SK-N-SH (cell line): ENCODE data around the gene FRZB. TPM values are rescaled to one million over a fixed set of nuclear protein-coding genes. Genes with fewer than 3 reads are reported as not detected.
A peak's percentile ranks its signal among the peaks of the same experiment; 100 is the strongest.

Source experiments
- CTCF ChIA-PET: fragments of 300-600, 350-600 bp; formaldehyde crosslinking; extraction: SDS; loops from one replicate; lab custom pipeline; 2021; lab: Yijun Ruan, JAX
- POLR2A ChIA-PET: fragments of 350-600 bp; sonication (Branson Sonifier 250); formaldehyde crosslinking; extraction: SDS; loops from one replicate; lab custom pipeline; 2020; ENCODE audit warnings: antibody characterized with exemption, inconsistent platforms; lab: Yijun Ruan, JAX
- DNase-seq: peaks from one replicate; pipeline ENCODE4 v3.0.0; 2012
- H2AFZ ChIP-seq: fragments of 200-600 bp; sonication (generic); 2 replicates; pipeline ENCODE4 v1.8.1; 2016; ENCODE audit warnings: antibody characterized with exemption, mild to moderate bottlenecking, low read depth
- H3F3A ChIP-seq: fragments of 200-600 bp; sonication (generic); replicated peaks from 2 replicates; pipeline ENCODE3; 2016; ENCODE audit warnings: antibody characterized with exemption, mild to moderate bottlenecking; ENCODE audit not compliant: insufficient read depth
- H3K27ac ChIP-seq, 2 experiments: fragments of 200-500 bp in 1 of 2; fragments of 200-600 bp in 1 of 2; sonication (Bioruptor generic) in 1 of 2; sonication (generic), shearing (Covaris generic) in 1 of 2; 2 replicates each; pipeline versions ENCODE4 v1.5.1 to v1.6.1; 2014 to 2016; ENCODE audit warnings: low read depth in 2 of 2, inconsistent platforms in 1 of 2, low read length in 1 of 2, mild to moderate bottlenecking in 1 of 2, mixed read lengths in 1 of 2
- H3K27me3 ChIP-seq: fragments of 200-600 bp; sonication (generic), shearing (Covaris generic); 2 replicates; pipeline ENCODE4 v1.6.1; 2016; ENCODE audit warnings: mixed run types; ENCODE audit not compliant: insufficient read depth
- H3K36me3 ChIP-seq, 2 experiments: fragments of 200-500 bp in 1 of 2; fragments of 200-600 bp in 1 of 2; sonication (Bioruptor generic) in 1 of 2; sonication (generic) in 1 of 2; replicated peaks in 1 of 2; 2 replicates each; pipeline versions ENCODE3 to v1.5.1; 2014 to 2016; ENCODE audit warnings: low read length in 1 of 2, mild to moderate bottlenecking in 1 of 2; ENCODE audit not compliant: insufficient read depth in 2 of 2, control insufficient read depth in 1 of 2
- H3K4me1 ChIP-seq, 2 experiments: fragments of 200-500 bp in 1 of 2; fragments of 200-600 bp in 1 of 2; sonication (Bioruptor generic) in 1 of 2; sonication (generic), shearing (Covaris generic) in 1 of 2; 2 replicates each; pipeline versions ENCODE4 v1.5.1 to v1.6.1; 2014 to 2016; ENCODE audit warnings: low read depth in 1 of 2, low read length in 1 of 2, mixed run types in 1 of 2; ENCODE audit not compliant: insufficient read depth in 2 of 2, control insufficient read depth in 1 of 2
- H3K4me2 ChIP-seq: fragments of 200-600 bp; sonication (generic), shearing (Covaris generic); 2 replicates; pipeline ENCODE4 v1.6.1; 2017; ENCODE audit warnings: mixed run types
- H3K4me3 ChIP-seq, 2 experiments: fragments of 200-500 bp in 1 of 2; fragments of 200-600 bp in 1 of 2; sonication (Bioruptor generic) in 1 of 2; sonication (generic), shearing (Covaris generic) in 1 of 2; 2 replicates each; pipeline versions ENCODE4 v1.5.1 to v1.8.1; 2014 to 2016; ENCODE audit warnings: low read depth in 2 of 2, inconsistent platforms in 1 of 2, low read length in 1 of 2, mild to moderate bottlenecking in 1 of 2, mixed read lengths in 1 of 2, moderate library complexity in 1 of 2
- H3K79me2 ChIP-seq: fragments of 200-600 bp; sonication (generic); 2 replicates; pipeline ENCODE4 v1.8.1; 2017; ENCODE audit warnings: mild to moderate bottlenecking; ENCODE audit not compliant: insufficient read depth
- H3K9ac ChIP-seq: fragments of 200-600 bp; sonication (generic); 2 replicates; pipeline ENCODE4 v1.6.1; 2017; ENCODE audit warnings: mixed run types
- H3K9me2 ChIP-seq: fragments of 200-600 bp; sonication (generic); 2 replicates; pipeline ENCODE4 v1.6.1; 2017; ENCODE audit warnings: mixed run types
- H3K9me3 ChIP-seq: fragments of 200-600 bp; sonication (generic); 2 replicates; pipeline ENCODE4 v1.6.1; 2017; ENCODE audit warnings: mixed run types, mild to moderate bottlenecking, moderate library complexity
- H4K20me1 ChIP-seq: fragments of 200-600 bp; sonication (generic); 2 replicates; pipeline ENCODE4 v1.6.1; 2017; ENCODE audit warnings: mild to moderate bottlenecking, mixed run types; ENCODE audit not compliant: insufficient read depth
- CHD2 ChIP-seq: fragments of 150-350 bp; IDR thresholded peaks from 2 replicates; pipeline ENCODE4 v1.6.1; 2018; ENCODE audit warnings: low read length; ENCODE audit not compliant: partially characterized antibody
- EP300 ChIP-seq, 2 experiments: IDR thresholded peaks; 2 replicates each; pipeline versions ENCODE4 v1.4.0 to v1.6.1; 2012; ENCODE audit warnings: borderline replicate concordance in 1 of 2, low read depth in 1 of 2, low read length in 1 of 2
- FOXJ3 ChIP-seq: sonication (generic); formaldehyde crosslinking; IDR thresholded peaks from 2 replicates; pipeline ENCODE4 v1.5.1; 2020; ENCODE audit warnings: mild to moderate bottlenecking, missing genetic modification reagents
- FOXM1 ChIP-seq: IDR thresholded peaks from 2 replicates; pipeline ENCODE4 v1.4.0; 2012; ENCODE audit warnings: low read depth, mild to moderate bottlenecking
- MEF2A ChIP-seq: IDR thresholded peaks from 2 replicates; pipeline ENCODE4 v1.4.0; 2012; ENCODE audit warnings: low read depth, borderline replicate concordance
- NRF1 ChIP-seq: IDR thresholded peaks from 2 replicates; pipeline ENCODE4 v1.6.1; 2012; ENCODE audit warnings: low read depth, mild to moderate bottlenecking, low read length
- RCOR1 ChIP-seq: fragments of 150-350 bp; IDR thresholded peaks from 2 replicates; pipeline ENCODE4 v1.6.1; 2017; ENCODE audit warnings: antibody characterized with exemption, low read length
- SMC3 ChIP-seq: IDR thresholded peaks from 2 replicates; pipeline ENCODE4 v1.6.1; 2012; ENCODE audit warnings: low read depth, low read length, improper control_type of control experiment
- WGBS: methylation state at CpG from one replicate; pipeline ENCODE4 v1.1.6; 2017; ENCODE audit warnings: low lambda C conversion rate; 5-methylcytosine and 5-hydroxymethylcytosine counted together
- polyA plus RNA-seq, 3 experiments: library from polyadenylated mRNA; depleted of rRNA; stranded (reverse); fragments of >200 nt; gene quantifications; 2 replicates each; pipeline ENCODE4 v1.2.3, GENCODE V29; 2012
- TF ChIP-seq, protein P1 (sequence below): IDR thresholded peaks from 2 replicates; pipeline ENCODE4 v1.4.0; 2012; ENCODE audit warnings: low read depth
- TF ChIP-seq, protein P2 (sequence below): fragments of 200-600 bp; sonication (generic); IDR thresholded peaks from 2 replicates; pipeline ENCODE4 v1.6.1; 2017; ENCODE audit warnings: antibody characterized with exemption, mild to moderate bottlenecking, moderate library complexity

Gene FRZB
- polyA plus RNA-seq, 1 of the 3 experiments (the other 2 are of a cell fraction), result 3.5 TPM

DNA sequence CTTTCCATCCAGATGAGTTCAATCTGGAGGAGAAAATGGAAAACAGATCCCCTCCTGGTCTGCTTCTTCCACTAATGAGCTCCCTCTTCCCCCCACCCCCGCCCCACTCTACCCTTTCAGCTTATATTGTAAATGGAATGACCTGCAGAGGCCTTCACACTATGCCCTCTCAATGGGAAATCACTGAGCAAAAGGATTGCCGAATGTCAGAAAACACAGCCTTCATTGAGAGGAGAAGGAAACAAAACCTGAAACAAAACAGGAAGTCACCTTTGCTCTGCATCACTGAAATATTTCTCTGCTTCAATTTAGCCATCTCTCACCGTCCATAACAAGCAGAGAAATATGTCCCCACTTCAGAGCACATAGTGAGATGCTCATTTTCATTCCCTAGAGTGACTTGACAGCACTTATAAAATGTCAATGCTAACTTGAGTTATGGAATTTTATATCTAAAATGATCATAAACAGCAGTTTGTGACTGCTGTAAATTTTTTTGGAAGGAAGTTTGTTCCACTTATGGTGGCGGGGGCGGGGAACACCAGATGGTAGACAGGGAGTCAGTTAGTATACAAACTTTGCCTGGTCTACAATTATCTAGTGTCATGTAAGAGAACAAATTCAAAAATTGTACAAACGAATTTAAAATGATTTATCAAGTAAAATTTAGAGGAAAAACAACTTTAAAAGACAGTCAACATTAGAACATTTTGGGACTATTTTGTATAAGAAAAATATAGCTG lies 1.8 kb upstream of the FRZB start:
- Histone ChIP-seq H4K20me1 (no peaks in the 10 kb centered on the region), H3K27ac (peak overlapping the region in 1 of 2 experiments; percentile 77; a peak in 2 of 4 replicates), H2AFZ (no peak overlapping the region), H3K27me3 (no peaks in the 10 kb centered on the region), H3K4me2 (no peak overlapping the region), H3K9me3 (no peaks in the 10 kb centered on the region), H3K79me2 (no peaks in the 10 kb centered on the region), H3K36me3 (no peaks in the 10 kb centered on the region), H3K9me2 (no peaks in the 10 kb centered on the region), H3K9ac (no peak overlapping the region), H3K4me1 (peaks cover 0 to 35% of the 10 kb centered on the region in 2 experiments; a peak in 3 of 4 replicates), H3F3A (no peaks in the 10 kb centered on the region), H3K4me3 (no peak overlapping the region)
- POLR2A ChIA-PET, result interaction anchor here (1.8 kb wide), 1 partner anchor 74 kb away, joined by 4 read pairs; no protein-coding TSS in a partner anchor
- 75% methylated on average over 6 of the region's 6 CpGs for WGBS
- peak; percentile 75 for DNase-seq
- CTCF ChIA-PET, result interaction anchor here (0.6 to 5.2 kb wide), 7 partner anchors 24 to 112 kb away, joined by 3 to 29 read pairs (median 5); no protein-coding TSS in a partner anchor
- peak in 1 of 2 experiments; percentile 56; a peak in 1 of 4 replicates for TF ChIP-seq EP300 (IDR thresholded peaks at IDR 0.05; ENCODE audit: borderline replicate concordance in 1 of 2, low read depth in 1 of 2, low read length in 1 of 2)
- TF ChIP-seq CHD2, result peak; percentile 22
- no peak for TF ChIP-seq MEF2A

DNA sequence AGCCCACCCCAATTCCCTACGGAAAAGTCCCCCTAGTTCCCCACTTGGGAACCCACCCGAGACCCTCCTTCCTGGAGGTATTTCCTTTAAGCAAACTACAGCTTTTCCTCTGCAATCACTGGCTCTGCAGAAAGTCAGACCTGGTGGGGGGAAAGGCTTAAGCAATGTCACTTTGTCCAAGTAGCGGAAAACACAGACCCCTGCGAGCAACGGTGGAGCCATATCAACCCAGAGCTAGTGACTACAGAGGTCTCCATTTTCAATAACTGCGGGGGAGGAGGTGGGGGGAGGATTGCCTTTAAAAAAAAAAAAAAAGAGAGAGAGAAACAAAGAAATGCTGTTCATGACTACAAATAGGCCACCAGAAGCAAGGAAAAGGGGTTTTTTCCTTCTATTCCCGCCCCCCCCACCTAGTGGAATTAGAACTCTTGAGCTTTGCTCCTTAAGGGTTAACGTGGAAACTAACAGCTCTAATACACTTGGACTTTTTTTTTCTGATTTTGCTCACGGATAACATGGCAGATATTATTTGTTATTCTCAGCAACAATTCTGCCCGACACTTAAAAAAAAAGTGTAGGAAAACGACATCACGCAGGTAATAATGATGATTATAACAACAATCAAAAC lies 1.1 kb upstream of the FRZB start:
- WGBS, result 53% methylated on average over 12 of the region's 12 CpGs
- Histone ChIP-seq H3F3A (no peaks in the 10 kb centered on the region), H2AFZ (peak overlapping the region; percentile 88), H3K27me3 (no peaks in the 10 kb centered on the region), H3K36me3 (no peaks in the 10 kb centered on the region), H3K4me3 (peak overlapping the region; percentile 45 to 61), H3K9me3 (no peaks in the 10 kb centered on the region), H4K20me1 (no peaks in the 10 kb centered on the region), H3K4me1 (peaks cover 0 to 35% of the 10 kb centered on the region in 2 experiments; a peak in 3 of 4 replicates), H3K27ac (peak overlapping the region in 1 of 2 experiments; percentile 77; a peak in 2 of 4 replicates), H3K9me2 (no peaks in the 10 kb centered on the region), H3K9ac (peak overlapping the region; percentile 45; the same call in 1 of the 2 replicates), H3K79me2 (no peaks in the 10 kb centered on the region), H3K4me2 (peak overlapping the region; percentile 76)
- peak; percentile 49 for DNase-seq
- no peak for TF ChIP-seq EP300 (IDR thresholded peaks at IDR 0.05; ENCODE audit: borderline replicate concordance in 1 of 2, low read depth in 1 of 2, low read length in 1 of 2)
- TF ChIP-seq, protein P1, sequence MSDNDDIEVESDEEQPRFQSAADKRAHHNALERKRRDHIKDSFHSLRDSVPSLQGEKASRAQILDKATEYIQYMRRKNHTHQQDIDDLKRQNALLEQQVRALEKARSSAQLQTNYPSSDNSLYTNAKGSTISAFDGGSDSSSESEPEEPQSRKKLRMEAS, result no peak
- CTCF ChIA-PET, result interaction anchor here (0.6 to 5.2 kb wide), 7 partner anchors 24 to 113 kb away, joined by 3 to 29 read pairs (median 5); no protein-coding TSS in a partner anchor
- POLR2A ChIA-PET, result interaction anchor here (0.7 to 1.8 kb wide), 5 partner anchors 33 to 112 kb away, joined by 3 to 4 read pairs (median 3); no protein-coding TSS in a partner anchor

DNA sequence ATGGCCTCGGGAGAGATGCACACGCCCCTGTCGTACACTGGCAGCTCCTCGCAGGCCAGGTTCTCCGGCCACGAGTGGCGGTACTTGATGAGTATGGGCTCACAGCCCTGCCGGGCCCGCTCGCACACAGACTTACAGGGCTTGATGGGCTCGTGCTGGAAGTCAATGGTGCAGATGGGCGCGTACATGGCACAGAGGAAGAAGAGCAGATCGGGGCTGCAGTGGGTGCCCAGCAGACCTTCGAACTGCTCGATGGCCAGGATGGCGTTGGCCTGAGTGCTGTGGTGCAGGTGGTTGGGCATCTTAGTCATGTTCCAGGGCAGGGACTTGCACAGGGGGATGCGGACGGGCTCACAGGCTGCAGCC lies 359 bp downstream of the FRZB start:
- WGBS, result 77% methylated on average over 13 of the region's 19 CpGs
- Histone ChIP-seq H3K9me2 (no peaks in the 10 kb centered on the region), H3K4me2 (peak overlapping the region; percentile 76)
- DNase-seq, result no peak
- TF ChIP-seq FOXM1 (no peak), SMC3 (no peak), NRF1 (no peak), FOXJ3 (CRISPR knock-in tag) (0 out of 2 replicates have a peak, but pooled peaks have one; percentile 44), RCOR1 (no peak), EP300 (IDR thresholded peaks at IDR 0.05; ENCODE audit: borderline replicate concordance in 1 of 2, low read depth in 1 of 2, low read length in 1 of 2) (no peak)
- TF ChIP-seq, protein P2, sequence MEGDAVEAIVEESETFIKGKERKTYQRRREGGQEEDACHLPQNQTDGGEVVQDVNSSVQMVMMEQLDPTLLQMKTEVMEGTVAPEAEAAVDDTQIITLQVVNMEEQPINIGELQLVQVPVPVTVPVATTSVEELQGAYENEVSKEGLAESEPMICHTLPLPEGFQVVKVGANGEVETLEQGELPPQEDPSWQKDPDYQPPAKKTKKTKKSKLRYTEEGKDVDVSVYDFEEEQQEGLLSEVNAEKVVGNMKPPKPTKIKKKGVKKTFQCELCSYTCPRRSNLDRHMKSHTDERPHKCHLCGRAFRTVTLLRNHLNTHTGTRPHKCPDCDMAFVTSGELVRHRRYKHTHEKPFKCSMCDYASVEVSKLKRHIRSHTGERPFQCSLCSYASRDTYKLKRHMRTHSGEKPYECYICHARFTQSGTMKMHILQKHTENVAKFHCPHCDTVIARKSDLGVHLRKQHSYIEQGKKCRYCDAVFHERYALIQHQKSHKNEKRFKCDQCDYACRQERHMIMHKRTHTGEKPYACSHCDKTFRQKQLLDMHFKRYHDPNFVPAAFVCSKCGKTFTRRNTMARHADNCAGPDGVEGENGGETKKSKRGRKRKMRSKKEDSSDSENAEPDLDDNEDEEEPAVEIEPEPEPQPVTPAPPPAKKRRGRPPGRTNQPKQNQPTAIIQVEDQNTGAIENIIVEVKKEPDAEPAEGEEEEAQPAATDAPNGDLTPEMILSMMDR, result no peak
- TF ChIP-seq, protein P1, result no peak
- TF ChIP-seq, all 33 proteins: peak for 1
- Histone ChIP-seq H4K20me1 (no peaks in the 10 kb centered on the region), H3K4me3 (peak overlapping the region; percentile 45 to 61; a peak in 1 of 4 replicates), H3K27ac (no peak overlapping the region), H3F3A (no peaks in the 10 kb centered on the region), H3K4me1 (peaks cover 0 to 35% of the 10 kb centered on the region in 2 experiments; a peak in 3 of 4 replicates), H3K27me3 (no peaks in the 10 kb centered on the region), H3K9ac (no peak overlapping the region), H2AFZ (peak overlapping the region; percentile 88; the same call in 1 of the 2 replicates), H3K9me3 (no peaks in the 10 kb centered on the region), H3K79me2 (no peaks in the 10 kb centered on the region), H3K36me3 (no peaks in the 10 kb centered on the region)
- ChIA-PET POLR2A (interaction anchor here (0.7 kb wide), 1 partner anchor 13 kb away, joined by 3 read pairs; no protein-coding TSS in a partner anchor), CTCF (interaction anchor here (0.6 to 5.2 kb wide), 4 partner anchors 14 to 114 kb away, joined by 3 to 29 read pairs (median 4); no protein-coding TSS in a partner anchor)
